ENCODE data around the gene PAPPA2. TPM values are rescaled to one million over a fixed set of nuclear protein-coding genes. Genes with fewer than 3 reads are reported as not detected.

Gene PAPPA2
- total and polyA plus RNA-seq, 2 donors (not counting 1 experiment from before 2014, with no cell fraction given): not detected

GRCh38 chr1:176552999-176553398 is 90.0 kb downstream of the PAPPA2 start:
- DNase-seq (no peak), ATAC-seq (ENCODE audit: low read depth) (no peak)
- Histone ChIP-seq H3K4me1 (ENCODE audit: control insufficient read depth in 2 of 2, insufficient read depth in 2 of 2, low read length in 2 of 2) (no peaks in the 10 kb centered on the region), H3K4me3 (ENCODE audit: control extremely low read depth in 1 of 5, extremely low read depth in 1 of 5, insufficient read depth in 1 of 5, low read depth in 2 of 5, low read length in 4 of 5) (no peak overlapping the region), H3K4me2 (replicated peaks; ENCODE audit: low read depth, low read length, poor library complexity, severe bottlenecking) (no peak overlapping the region), H3K9me3 (ENCODE audit: control extremely low read depth in 1 of 3, control insufficient read depth in 2 of 3, insufficient read depth in 1 of 3, low read length in 2 of 3) (peaks cover 0 to 3% (median 0%) of the 10 kb centered on the region in 3 donors), H4K20me1 (ENCODE audit: control insufficient read depth, insufficient read depth, low read length, poor library complexity, severe bottlenecking) (no peaks in the 10 kb centered on the region), H3K79me2 (ENCODE audit: control insufficient read depth, insufficient read depth, low read length) (no peaks in the 10 kb centered on the region), H3K36me3 (replicated peaks in 1 of 2; ENCODE audit: control extremely low read depth in 1 of 2, control insufficient read depth in 1 of 2, extremely low read depth in 1 of 2, insufficient read depth in 2 of 2, low read length in 1 of 2) (no peaks in the 10 kb centered on the region), H3K9ac (ENCODE audit: low read length) (no peak overlapping the region), H2AFZ (ENCODE audit: insufficient read depth, low read depth, low read length, poor library complexity, severe bottlenecking) (no peak overlapping the region), H3K27ac (ENCODE audit: low read length in 2 of 2) (no peak overlapping the region), H3K27me3 (replicated peaks in 1 of 4; ENCODE audit: control extremely low read depth in 1 of 4, control insufficient read depth in 3 of 4, insufficient read depth in 4 of 4, low read length in 3 of 4) (peaks cover 0 to 8% (median 4%) of the 10 kb centered on the region in 4 experiments)
- ChIA-PET POLR2A (no interaction called here), CTCF (no interaction called here)
- WGBS (ENCODE audit: insufficient coverage): 11% methylated on average over 1 of the region's 7 CpGs
- intact Hi-C loops (cut with micrococcal nuclease): no loop called here
- no peaks in the 10 kb centered on the region for H3K4me1 Mint-ChIP-seq
- H3K27ac Mint-ChIP-seq: no peak overlapping the region
- peaks cover 49% of the 10 kb centered on the region for H3K27me3 Mint-ChIP-seq
- no peaks in the 10 kb centered on the region for H3K9me3 Mint-ChIP-seq (ENCODE audit: insufficient read depth)
- TF ChIP-seq CTCF (IDR thresholded peaks at IDR 0.05) (no peak), EZH2 (IDR thresholded peaks at IDR 0.05; ENCODE audit: borderline replicate concordance, insufficient read depth, low read depth, low read length, poor library complexity, severe bottlenecking) (no peak)
- no peak overlapping the region for H3K4me3 Mint-ChIP-seq

GRCh38 chr1:176556288-176556687 is 93.3 kb downstream of the PAPPA2 start:
- Histone ChIP-seq H3K9me3 (ENCODE audit: control extremely low read depth in 1 of 3, control insufficient read depth in 2 of 3, insufficient read depth in 1 of 3, low read length in 2 of 3) (peaks cover 0 to 3% (median 0%) of the 10 kb centered on the region in 3 donors), H3K79me2 (ENCODE audit: control insufficient read depth, insufficient read depth, low read length) (no peaks in the 10 kb centered on the region), H3K36me3 (replicated peaks in 1 of 2; ENCODE audit: control extremely low read depth in 1 of 2, control insufficient read depth in 1 of 2, extremely low read depth in 1 of 2, insufficient read depth in 2 of 2, low read length in 1 of 2) (no peaks in the 10 kb centered on the region), H3K27me3 (replicated peaks in 1 of 4; ENCODE audit: control extremely low read depth in 1 of 4, control insufficient read depth in 3 of 4, insufficient read depth in 4 of 4, low read length in 3 of 4) (peaks cover 0 to 6% (median 4%) of the 10 kb centered on the region in 4 experiments), H4K20me1 (ENCODE audit: control insufficient read depth, insufficient read depth, low read length, poor library complexity, severe bottlenecking) (no peaks in the 10 kb centered on the region), H3K9ac (ENCODE audit: low read length) (no peak overlapping the region), H3K4me2 (replicated peaks; ENCODE audit: low read depth, low read length, poor library complexity, severe bottlenecking) (no peak overlapping the region), H3K4me1 (ENCODE audit: control insufficient read depth in 2 of 2, insufficient read depth in 2 of 2, low read length in 2 of 2) (no peaks in the 10 kb centered on the region), H2AFZ (ENCODE audit: insufficient read depth, low read depth, low read length, poor library complexity, severe bottlenecking) (no peak overlapping the region), H3K27ac (ENCODE audit: low read length in 2 of 2) (no peak overlapping the region), H3K4me3 (ENCODE audit: control extremely low read depth in 1 of 5, extremely low read depth in 1 of 5, insufficient read depth in 1 of 5, low read depth in 2 of 5, low read length in 4 of 5) (no peak overlapping the region)
- H3K27ac Mint-ChIP-seq: no peak overlapping the region
- POLR2A ChIA-PET: no interaction called here
- DNase-seq (no peak), ATAC-seq (ENCODE audit: low read depth) (no peak)
- H3K27me3 Mint-ChIP-seq: peaks cover 63% of the 10 kb centered on the region
- CTCF ChIA-PET: no interaction called here
- 66% methylated on average over 4 of the region's 6 CpGs for WGBS (ENCODE audit: insufficient coverage)
- H3K4me1 Mint-ChIP-seq: peaks cover 2% of the 10 kb centered on the region
- no peaks in the 10 kb centered on the region for H3K9me3 Mint-ChIP-seq (ENCODE audit: insufficient read depth)
- intact Hi-C loops (cut with micrococcal nuclease): loop anchor here (5.0 kb wide), 1 partner anchor 1391 kb away; no protein-coding TSS in a partner anchor
- no peak overlapping the region for H3K4me3 Mint-ChIP-seq
- TF ChIP-seq EZH2 (IDR thresholded peaks at IDR 0.05; ENCODE audit: borderline replicate concordance, insufficient read depth, low read depth, low read length, poor library complexity, severe bottlenecking): no peak
- no peak for TF ChIP-seq CTCF (IDR thresholded peaks at IDR 0.05)

Data from B cell (primary cell).